Mesendoderm (in vitro differentiated cells): ENCODE results near the gene TMEM134.
"Not testable (repeated sequence)": the region's sequence is repeated elsewhere in the genome, so short reads cannot be mapped to it uniquely, and the experiment has no call there.

Source experiments
- DNase-seq: peaks from one replicate; pipeline ENCODE4 v3.0.0; 2013
- H2AK5ac ChIP-seq: 2 replicates; pipeline ENCODE4 v1.6.1; 2013; ENCODE audit warnings: low read length, inconsistent platforms
- H2BK120ac ChIP-seq: 2 replicates; pipeline ENCODE4 v1.6.1; 2013; ENCODE audit warnings: low read depth, mild to moderate bottlenecking, low read length, moderate library complexity, mixed read lengths
- H2BK15ac ChIP-seq: replicated peaks from 2 replicates; pipeline ENCODE4 v1.6.1; 2013; ENCODE audit warnings: low read depth, mild to moderate bottlenecking, moderate library complexity
- H2BK5ac ChIP-seq: 2 replicates; pipeline ENCODE4 v1.6.1; 2013; ENCODE audit warnings: low read length, inconsistent platforms
- H3K18ac ChIP-seq: 2 replicates; pipeline ENCODE4 v1.6.1; 2013; ENCODE audit warnings: mild to moderate bottlenecking, low read length, mixed read lengths
- H3K23ac ChIP-seq: one replicate; pipeline ENCODE4 v1.6.1; 2013; ENCODE audit warnings: low read length
- H3K27ac ChIP-seq: 2 replicates; pipeline ENCODE4 v1.5.1; 2013; ENCODE audit warnings: low read depth, mild to moderate bottlenecking, inconsistent platforms, low read length, moderate library complexity
- H3K27me3 ChIP-seq: 2 replicates; pipeline ENCODE4 v1.6.1; 2013; ENCODE audit warnings: low read length, control low read depth, mild to moderate bottlenecking, inconsistent platforms; ENCODE audit not compliant: insufficient read depth, poor library complexity
- H3K36me3 ChIP-seq: 2 replicates; pipeline ENCODE4 v1.6.1; 2013; ENCODE audit warnings: low read length, inconsistent platforms; ENCODE audit not compliant: control insufficient read depth, insufficient read depth
- H3K4ac ChIP-seq: one replicate; pipeline ENCODE4 v1.6.1; 2013; ENCODE audit warnings: low read depth, mild to moderate bottlenecking, low read length, moderate library complexity
- H3K4me1 ChIP-seq: 2 replicates; pipeline ENCODE4 v1.6.1; 2013; ENCODE audit warnings: low read depth, low read length, inconsistent platforms; ENCODE audit not compliant: control insufficient read depth
- H3K4me2 ChIP-seq: 2 replicates; pipeline ENCODE4 v1.6.1; 2013; ENCODE audit warnings: low read length
- H3K4me3 ChIP-seq: 2 replicates; pipeline ENCODE4 v1.5.1; 2013; ENCODE audit warnings: mild to moderate bottlenecking, low read length
- H3K56ac ChIP-seq: one replicate; pipeline ENCODE4 v1.6.1; 2013; ENCODE audit warnings: low read length
- H3K79me1 ChIP-seq: 2 replicates; pipeline ENCODE4 v1.6.1; 2013; ENCODE audit warnings: low read length, inconsistent platforms
- H3K79me2 ChIP-seq: 2 replicates; pipeline ENCODE4 v1.6.1; 2013; ENCODE audit warnings: mild to moderate bottlenecking, low read length; ENCODE audit not compliant: control insufficient read depth, insufficient read depth
- H3K9ac ChIP-seq: 2 replicates; pipeline ENCODE4 v1.6.1; 2013; ENCODE audit warnings: low read length, inconsistent platforms
- H4K5ac ChIP-seq: one replicate; pipeline ENCODE4 v1.6.1; 2013; ENCODE audit warnings: low read length
- H4K8ac ChIP-seq: one replicate; pipeline ENCODE4 v1.6.1; 2013; ENCODE audit warnings: low read depth, mild to moderate bottlenecking, control low read depth, low read length, moderate library complexity
- WGBS: extraction: QIAGEN DNeasy Blood & Tissue Kit; methylation state at CpG from one replicate; pipeline ENCODE4 v1.1.7; 2013; ENCODE audit warnings: low lambda C conversion rate, missing lambda C conversion rate; ENCODE audit not compliant: insufficient coverage; ENCODE audit errors: extremely low coverage; 5-methylcytosine and 5-hydroxymethylcytosine counted together

The TMEM134 gene

DNA sequence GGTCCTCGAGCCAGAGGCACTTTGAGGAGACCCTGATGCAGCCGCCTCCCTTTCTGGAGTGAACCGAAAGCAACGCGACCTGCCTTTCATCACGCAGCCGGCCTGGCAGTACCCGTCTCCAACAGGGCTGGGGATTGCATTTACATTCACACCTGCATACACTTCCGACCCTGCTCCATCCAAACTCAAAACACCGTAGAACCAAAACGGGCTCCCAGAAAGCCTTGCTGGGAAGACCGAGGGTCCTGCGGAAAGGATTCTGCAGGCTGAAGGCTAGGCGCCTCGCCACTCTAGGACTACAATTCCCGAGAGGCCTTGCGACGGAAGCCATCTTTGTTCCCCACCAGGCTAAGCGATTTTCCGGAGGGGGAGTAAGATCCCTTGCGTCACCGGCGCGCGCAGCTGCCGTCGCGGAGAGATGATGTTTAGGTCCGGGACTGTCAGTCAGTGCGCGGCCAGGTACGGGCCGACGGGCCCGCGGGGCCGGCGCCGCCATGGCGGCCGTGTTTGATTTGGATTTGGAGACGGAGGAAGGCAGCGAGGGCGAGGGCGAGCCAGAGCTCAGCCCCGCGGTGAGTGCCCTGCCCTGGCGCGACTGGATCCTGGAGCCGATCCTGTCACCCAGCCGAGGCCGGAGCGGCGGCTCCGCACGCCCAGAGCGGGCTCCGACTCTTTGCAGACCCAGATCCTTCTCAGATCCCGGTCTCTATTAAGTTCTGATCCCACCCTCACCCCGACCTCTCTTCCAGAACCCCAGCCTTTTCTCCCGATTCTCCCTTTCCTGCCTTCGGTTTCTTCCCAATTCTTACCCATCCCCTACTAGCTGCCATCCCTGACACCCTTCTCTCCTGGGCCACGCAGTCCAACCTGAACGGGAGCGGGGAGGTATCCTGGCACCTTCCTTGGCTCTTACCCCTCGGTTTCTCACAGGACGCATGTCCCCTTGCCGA, 40.7 kb downstream of the TMEM134 start, which contains the start of gene RPS6KB2:
Gene RPS6KB2, plus strand, starts transcription at position 443 of the 950 bp plus-strand sequence. Its CDS starts 52 bp downstream, at position 495.
- Histone ChIP-seq H3K27ac (no peak within 1 kb of the TSS), H3K36me3 (peaks cover 2% of the 10 kb centered on the region), H2BK120ac (no peak within 1 kb of the TSS), H4K5ac (no peak within 1 kb of the TSS), H3K9ac (peak within 1 kb of the TSS; percentile 98), H2BK15ac (no peak within 1 kb of the TSS), H3K56ac (peak within 1 kb of the TSS; percentile 99), H3K4ac (no peak within 1 kb of the TSS), H3K79me1 (peaks cover 9% of the 10 kb centered on the region), H3K4me2 (peak within 1 kb of the TSS; percentile 100), H3K27me3 (no peaks in the 10 kb centered on the region), H3K4me1 (no peaks in the 10 kb centered on the region), H2AK5ac (peak within 1 kb of the TSS; percentile 54), H3K23ac (no peak within 1 kb of the TSS), H3K79me2 (peaks cover 9% of the 10 kb centered on the region), H3K18ac (peak within 1 kb of the TSS; percentile 52), H2BK5ac (no peak within 1 kb of the TSS), H3K4me3 (peak within 1 kb of the TSS; percentile 93), H4K8ac (peak within 1 kb of the TSS; percentile 67)
- peak; percentile 98 for DNase-seq
- no CpG with 5 or more reads among the region's 68 CpGs for WGBS

DNA sequence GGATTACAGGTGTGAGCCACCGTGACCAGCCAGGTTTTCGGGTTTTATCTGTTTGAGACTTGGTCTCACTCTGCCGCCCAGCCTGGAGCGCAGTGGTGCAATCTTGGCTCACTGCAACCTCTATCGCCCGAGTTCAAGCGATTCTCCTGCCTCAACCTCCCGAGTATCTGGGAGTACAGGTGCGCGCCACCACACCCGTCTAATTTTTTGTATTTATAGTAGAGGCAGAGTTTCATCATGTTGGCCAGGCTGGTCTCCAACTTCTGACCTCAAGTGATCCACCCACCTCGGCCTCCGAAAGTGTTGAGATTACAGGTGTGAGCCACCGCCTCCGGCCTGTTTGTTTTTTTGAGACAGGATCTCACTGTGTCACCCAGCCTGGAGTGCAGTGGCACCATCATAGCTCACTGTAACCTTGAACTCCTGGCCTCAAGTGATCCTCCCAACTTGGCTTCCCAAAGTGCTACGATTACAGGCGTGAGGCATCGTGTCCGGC, 41.6 kb downstream of the TMEM134 start:
- not testable (repeated sequence) for H3K36me3 ChIP-seq, H3K4ac ChIP-seq, H3K4me1 ChIP-seq, H3K79me2 ChIP-seq, H3K23ac ChIP-seq, H2BK5ac ChIP-seq, H4K5ac ChIP-seq, H2BK15ac ChIP-seq, H3K27me3 ChIP-seq, DNase-seq, H2BK120ac ChIP-seq, H3K18ac ChIP-seq, H3K27ac ChIP-seq, H3K79me1 ChIP-seq, H3K9ac ChIP-seq, H3K4me2 ChIP-seq, H2AK5ac ChIP-seq, H3K4me3 ChIP-seq
- WGBS: no CpG with 5 or more reads among the region's 19 CpGs
- Histone ChIP-seq H4K8ac (peak overlapping the region; percentile 67), H3K56ac (peak overlapping the region; percentile 88)

GRCh38 chr11:67423891-67424613, 45.0 kb downstream of the TMEM134 start:
- Histone ChIP-seq H3K79me1 (peaks cover 4% of the 10 kb centered on the region), H2BK5ac (no peak overlapping the region), H2AK5ac (no peak overlapping the region), H3K4me1 (no peaks in the 10 kb centered on the region), H3K27me3 (no peaks in the 10 kb centered on the region), H3K4me2 (no peak overlapping the region), H3K18ac (no peak overlapping the region), H3K79me2 (peaks cover 4% of the 10 kb centered on the region), H4K8ac (no peak overlapping the region), H3K56ac (no peak overlapping the region), H3K23ac (no peak overlapping the region), H3K9ac (no peak overlapping the region), H3K27ac (no peak overlapping the region), H4K5ac (no peak overlapping the region), H3K4me3 (no peak overlapping the region), H3K36me3 (no peaks in the 10 kb centered on the region), H3K4ac (no peak overlapping the region), H2BK120ac (no peak overlapping the region), H2BK15ac (no peak overlapping the region)
- WGBS: no CpG with 5 or more reads among the region's 34 CpGs
- DNase-seq: no peak

- Histone ChIP-seq H3K4ac (no peak overlapping the region), H3K4me3 (no peak overlapping the region), H3K27ac (no peak overlapping the region), H3K9ac (no peak overlapping the region), H2AK5ac (no peak overlapping the region), H2BK15ac (no peak overlapping the region), H3K4me1 (no peaks in the 10 kb centered on the region), H3K4me2 (no peak overlapping the region), H3K27me3 (no peaks in the 10 kb centered on the region), H3K56ac (no peak overlapping the region), H3K79me2 (no peaks in the 10 kb centered on the region), H4K5ac (no peak overlapping the region), H2BK120ac (no peak overlapping the region), H3K23ac (no peak overlapping the region), H2BK5ac (no peak overlapping the region), H3K18ac (no peak overlapping the region), H3K79me1 (no peaks in the 10 kb centered on the region), H4K8ac (no peak overlapping the region), H3K36me3 (no peaks in the 10 kb centered on the region)
- WGBS: no CpG with 5 or more reads among the region's 13 CpGs
- DNase-seq: no peak
Observed at GRCh38 chr11:67423466-67423865, 45.6 kb downstream of the TMEM134 start.

DNA sequence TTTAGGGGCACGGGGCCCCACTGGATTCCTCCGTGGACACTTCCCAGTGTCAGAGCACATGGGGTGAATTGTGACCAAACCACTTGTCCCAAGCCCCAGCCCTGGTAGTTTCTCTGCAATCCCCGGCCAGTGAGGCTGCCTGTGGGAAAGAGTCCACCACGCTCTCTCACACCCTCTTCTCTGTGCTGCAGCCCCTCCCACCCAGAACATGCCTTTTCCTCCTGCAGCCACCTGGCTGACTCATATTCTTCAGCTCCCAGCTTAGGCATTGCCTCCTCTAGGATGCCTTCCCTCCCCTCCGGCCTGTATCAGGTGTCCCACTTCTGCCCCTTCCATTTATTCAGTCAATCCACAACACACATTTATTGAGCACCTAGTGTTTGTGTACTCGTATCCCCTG, 46.2 kb downstream of the TMEM134 start:
- WGBS: no CpG with 5 or more reads among the region's 6 CpGs
- H3K79me2 ChIP-seq: no peaks in the 10 kb centered on the region
- no peak overlapping the region for H3K4me3 ChIP-seq
- no peak overlapping the region for H2BK120ac ChIP-seq
- no peak overlapping the region for H4K5ac ChIP-seq
- H2BK5ac ChIP-seq: no peak overlapping the region
- no peak overlapping the region for H3K4me2 ChIP-seq
- H3K23ac ChIP-seq: no peak overlapping the region
- no peak overlapping the region for H3K27ac ChIP-seq
- H3K56ac ChIP-seq: no peak overlapping the region
- no peak overlapping the region for H3K18ac ChIP-seq
- no peaks in the 10 kb centered on the region for H3K27me3 ChIP-seq
- H3K4me1 ChIP-seq: no peaks in the 10 kb centered on the region
- no peaks in the 10 kb centered on the region for H3K79me1 ChIP-seq
- H2AK5ac ChIP-seq: no peak overlapping the region
- H3K4ac ChIP-seq: no peak overlapping the region
- DNase-seq: peak; percentile 71
- H3K9ac ChIP-seq: no peak overlapping the region
- H2BK15ac ChIP-seq: no peak overlapping the region
- H4K8ac ChIP-seq: no peak overlapping the region
- H3K36me3 ChIP-seq: no peaks in the 10 kb centered on the region
